K562 (cell line): Measurements from ENCODE around the gene SLCO2B1. TPM values are rescaled to one million over a fixed set of nuclear protein-coding genes. Genes with fewer than 3 reads are reported as not detected.
A peak's percentile ranks its signal among the peaks of the same experiment; 100 is the strongest.

Experiments used
- BDP1 ChIP-seq: IDR thresholded peaks from 3 replicates; pipeline ENCODE4 v1.6.1; 2011; ENCODE audit not compliant: insufficient read length, insufficient read depth
- CBX3 ChIP-seq, 2 experiments: IDR thresholded peaks; 1 replicate in 1 of 2; 2 replicates in 1 of 2; pipeline ENCODE4 v1.6.1; 2012; ENCODE audit warnings: inconsistent platforms in 2 of 2, low read length in 2 of 2, borderline replicate concordance in 1 of 2, control low read depth in 1 of 2
- CTBP1 ChIP-seq: fragments of 450-650 bp; IDR thresholded peaks from 2 replicates; pipeline ENCODE4 v1.6.1; 2016; ENCODE audit warnings: borderline replicate concordance
- DDX20 ChIP-seq: fragments of 450-650 bp; IDR thresholded peaks from 2 replicates; pipeline ENCODE4 v1.6.1; 2016; ENCODE audit warnings: missing genetic modification characterization, low read depth, mild to moderate bottlenecking, missing compliant biosample characterization, moderate library complexity
- ELF1 ChIP-seq: fragments of 200-800 bp; sonication (Bioruptor generic); IDR thresholded peaks from 2 replicates; pipeline ENCODE4 v1.6.1; 2016; ENCODE audit warnings: missing genetic modification characterization, missing compliant biosample characterization
- EZH2 ChIP-seq: IDR thresholded peaks from 2 replicates; pipeline ENCODE4 v1.6.1; 2012; ENCODE audit warnings: low read depth, mild to moderate bottlenecking, inconsistent platforms, low read length, borderline replicate concordance
- HDAC6 ChIP-seq: IDR thresholded peaks from 2 replicates; pipeline ENCODE4 v1.6.1; 2012; ENCODE audit warnings: low read depth, mild to moderate bottlenecking, control low read depth, inconsistent platforms, low read length, moderate library complexity
- HNRNPL ChIP-seq: fragments of 200-400 bp; formaldehyde crosslinking; IDR thresholded peaks from 2 replicates; pipeline ENCODE4 v1.6.1; 2017; ENCODE audit warnings: low read depth, mild to moderate bottlenecking, low read length
- MEF2D ChIP-seq: conservative IDR thresholded peaks from 2 replicates; pipeline ENCODE4 v1.6.1; 2016; ENCODE audit warnings: low read depth, missing genetic modification characterization, missing compliant biosample characterization
- NBN ChIP-seq: fragments of 450-650 bp; IDR thresholded peaks from 2 replicates; pipeline ENCODE4 v1.6.1; 2016; ENCODE audit warnings: low read depth, mild to moderate bottlenecking
- NCOA6 ChIP-seq: fragments of 450-650 bp; IDR thresholded peaks from 2 replicates; pipeline ENCODE4 v1.6.1; 2017; ENCODE audit warnings: mild to moderate bottlenecking
- NFE2L1 ChIP-seq: fragments of 450-650 bp; IDR thresholded peaks from 2 replicates; pipeline ENCODE4 v1.6.1; 2016; ENCODE audit warnings: missing genetic modification characterization, low read depth, mild to moderate bottlenecking, missing compliant biosample characterization, moderate library complexity, borderline replicate concordance
- NFXL1 ChIP-seq: fragments of 450-650 bp; formaldehyde crosslinking; IDR thresholded peaks from 2 replicates; pipeline ENCODE4 v1.4.0; 2021; ENCODE audit warnings: mild to moderate bottlenecking
- PML ChIP-seq: IDR thresholded peaks from 2 replicates; pipeline ENCODE4 v1.6.1; 2012; ENCODE audit warnings: low read length, inconsistent platforms
- POLR2AphosphoS5 ChIP-seq: IDR thresholded peaks from 2 replicates; pipeline ENCODE4 v1.6.1; 2011; ENCODE audit warnings: mild to moderate bottlenecking, low read depth, low read length, moderate library complexity; ENCODE audit not compliant: control insufficient read depth, insufficient read depth
- RBM34 ChIP-seq: fragments of 200-400 bp; formaldehyde crosslinking; IDR thresholded peaks from 2 replicates; pipeline ENCODE4 v1.6.1; 2018; ENCODE audit warnings: low read length, borderline replicate concordance; ENCODE audit not compliant: insufficient read depth
- RFX1 ChIP-seq: fragments of 450-650 bp; IDR thresholded peaks from 2 replicates; pipeline ENCODE4 v1.6.1; 2016; ENCODE audit warnings: mild to moderate bottlenecking, moderate library complexity
- SREBF1 ChIP-seq: fragments of 150-350 bp; IDR thresholded peaks from 2 replicates; pipeline ENCODE4 v1.6.1; 2014; ENCODE audit warnings: antibody characterized with exemption, low read depth, low read length, borderline replicate concordance
- ZBTB17 ChIP-seq: fragments of 450-650 bp; formaldehyde crosslinking; IDR thresholded peaks from 2 replicates; pipeline ENCODE4 v1.4.0; 2020; ENCODE audit warnings: mild to moderate bottlenecking
- ZEB2 ChIP-seq: fragments of 450-650 bp; IDR thresholded peaks from 2 replicates; pipeline ENCODE4 v1.6.1; 2016
- ZNF3 ChIP-seq: fragments of 250-450 bp; sonication (Bioruptor Pico); IDR thresholded peaks from 2 replicates; pipeline ENCODE4 v1.5.0; 2021; ENCODE audit warnings: mild to moderate bottlenecking, moderate library complexity
- ZNF436 ChIP-seq: fragments of 250-450, 450-650 bp; sonication (Bioruptor Pico); formaldehyde crosslinking; IDR thresholded peaks from 2 replicates; pipeline ENCODE4 v1.7.0; 2020; ENCODE audit warnings: mild to moderate bottlenecking
- ZNF764 ChIP-seq: fragments of 250-450 bp; sonication (Bioruptor Pico); IDR thresholded peaks from 2 replicates; pipeline ENCODE4 v1.4.0; 2020; ENCODE audit warnings: low read depth, mild to moderate bottlenecking, moderate library complexity
- ZNF780A ChIP-seq: fragments of 250-450 bp; sonication (Bioruptor Pico); IDR thresholded peaks from 2 replicates; pipeline ENCODE4 v1.5.0; 2021; ENCODE audit warnings: mild to moderate bottlenecking
- polyA plus RNA-seq, 8 experiments: library from polyadenylated mRNA; depleted of rRNA in 4 of 8; stranded (reverse) in 5 of 8; unstranded in 3 of 8; fragments of >200 nt; fragmentation: Nextera tagmentation in 2 of 8; fragmentation: Illumina TruSeq in 1 of 8; extraction: Ambion mirVana in 2 of 8; extraction: Trizol in 1 of 8; gene quantifications; 2 replicates each; pipeline versions ENCODE4 v1.2.1 to v1.2.3, GENCODE V29; 2011 to 2014; ENCODE audit warnings: inconsistent platforms in 1 of 8, missing spikeins in 1 of 8
- total RNA-seq, 7 experiments: library from RNA; depleted of rRNA in 6 of 7; stranded (reverse); fragments of >200 nt in 6 of 7; fragmentation: Illumina TruSeq in 2 of 7; extraction: Trizol in 2 of 7; gene quantifications; 2 replicates each; pipeline versions ENCODE4 v1.2.1 to v1.2.3, GENCODE V29; 2011 to 2021; ENCODE audit warnings: low replicate concordance in 1 of 7
- TF ChIP-seq, protein P1 (sequence below): fragments of 250-450 bp; sonication (Bioruptor Pico); IDR thresholded peaks from 2 replicates; pipeline ENCODE4 v1.8.0; 2021; ENCODE audit warnings: borderline replicate concordance, mild to moderate bottlenecking, moderate library complexity; ENCODE audit not compliant: poor library complexity, severe bottlenecking
- TF ChIP-seq, protein P2 (sequence below): fragments of 450-650 bp; formaldehyde crosslinking; conservative IDR thresholded peaks from 2 replicates; pipeline ENCODE4 v1.4.0; 2022; ENCODE audit warnings: mild to moderate bottlenecking, missing genetic modification characterization
- TF ChIP-seq, protein P3 (sequence below): fragments of 250-450 bp; sonication (Bioruptor Pico); IDR thresholded peaks from 2 replicates; pipeline ENCODE4 v1.8.0; 2021; ENCODE audit warnings: moderate library complexity, mild to moderate bottlenecking, inconsistent platforms
- TF ChIP-seq, protein P4 (sequence below): fragments of 250-450 bp; sonication (Bioruptor Pico); IDR thresholded peaks from 2 replicates; pipeline ENCODE4 v1.9.0; 2021; ENCODE audit warnings: mild to moderate bottlenecking

Gene SLCO2B1
- total and polyA plus RNA-seq, 9 of the 15 experiments (the other 6 are each of a cell fraction or from before 2014, with no cell fraction given): 0.70 to 14.7 (median 7.6) TPM

DNA sequence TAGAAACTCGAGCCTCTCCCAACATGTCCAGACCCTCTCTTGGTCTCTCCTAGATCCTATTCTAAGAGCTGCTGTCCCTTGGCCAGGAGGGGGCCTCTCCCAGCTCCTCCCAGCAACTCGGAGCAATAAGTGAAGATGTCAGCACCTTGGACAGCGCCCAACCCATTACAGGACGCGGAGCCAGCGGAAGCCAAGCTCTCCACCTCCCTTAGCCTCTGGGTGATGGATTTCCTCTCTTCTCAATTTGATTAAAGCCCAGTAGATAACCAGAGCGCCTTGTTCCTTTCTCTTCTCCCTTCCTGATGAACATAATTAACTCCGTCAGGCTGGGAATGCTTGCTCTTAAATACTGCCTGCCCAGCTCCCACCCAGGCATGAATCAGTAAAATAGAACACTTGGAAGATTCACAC, 63.5 kb downstream of the SLCO2B1 start (continued):
- TF ChIP-seq CBX3 (IDR thresholded peaks at IDR 0.05; ENCODE audit: borderline replicate concordance in 1 of 2, low read length in 2 of 2) (peak in 1 of 2 experiments; percentile 71; a peak in 1 of 3 replicates), NCOA6 (no peak), ZBTB17 (CRISPR knock-in tag) (0 out of 2 replicates have a peak, but pooled peaks have one; percentile 28), NFXL1 (no peak), RFX1 (no peak), ZEB2 (no peak), ZNF764 (CRISPR knock-in tag) (no peak), ELF1 (peak; percentile 28; the same call in 1 of the 2 replicates), ZNF3 (no peak), NBN (no peak), HDAC6 (no peak), CTBP1 (peak; percentile 53; the same call in 1 of the 2 replicates), NFE2L1 (tag) (no peak), ZNF780A (CRISPR knock-in tag) (no peak), SREBF1 (no peak), DDX20 (0 out of 2 replicates have a peak, but pooled peaks have one; percentile 32), EZH2 (no peak), RBM34 (no peak), POLR2AphosphoS5 (no peak), HNRNPL (no peak), BDP1 (no peak), MEF2D (tag) (no peak), ZNF436 (CRISPR knock-in tag) (no peak), PML (no peak)
- TF ChIP-seq, protein P1, sequence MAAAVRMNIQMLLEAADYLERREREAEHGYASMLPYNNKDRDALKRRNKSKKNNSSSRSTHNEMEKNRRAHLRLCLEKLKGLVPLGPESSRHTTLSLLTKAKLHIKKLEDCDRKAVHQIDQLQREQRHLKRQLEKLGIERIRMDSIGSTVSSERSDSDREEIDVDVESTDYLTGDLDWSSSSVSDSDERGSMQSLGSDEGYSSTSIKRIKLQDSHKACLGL (CRISPR knock-in tag): no peak
- TF ChIP-seq, protein P2, sequence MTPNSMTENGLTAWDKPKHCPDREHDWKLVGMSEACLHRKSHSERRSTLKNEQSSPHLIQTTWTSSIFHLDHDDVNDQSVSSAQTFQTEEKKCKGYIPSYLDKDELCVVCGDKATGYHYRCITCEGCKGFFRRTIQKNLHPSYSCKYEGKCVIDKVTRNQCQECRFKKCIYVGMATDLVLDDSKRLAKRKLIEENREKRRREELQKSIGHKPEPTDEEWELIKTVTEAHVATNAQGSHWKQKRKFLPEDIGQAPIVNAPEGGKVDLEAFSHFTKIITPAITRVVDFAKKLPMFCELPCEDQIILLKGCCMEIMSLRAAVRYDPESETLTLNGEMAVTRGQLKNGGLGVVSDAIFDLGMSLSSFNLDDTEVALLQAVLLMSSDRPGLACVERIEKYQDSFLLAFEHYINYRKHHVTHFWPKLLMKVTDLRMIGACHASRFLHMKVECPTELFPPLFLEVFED: no peak
- TF ChIP-seq, protein P3, sequence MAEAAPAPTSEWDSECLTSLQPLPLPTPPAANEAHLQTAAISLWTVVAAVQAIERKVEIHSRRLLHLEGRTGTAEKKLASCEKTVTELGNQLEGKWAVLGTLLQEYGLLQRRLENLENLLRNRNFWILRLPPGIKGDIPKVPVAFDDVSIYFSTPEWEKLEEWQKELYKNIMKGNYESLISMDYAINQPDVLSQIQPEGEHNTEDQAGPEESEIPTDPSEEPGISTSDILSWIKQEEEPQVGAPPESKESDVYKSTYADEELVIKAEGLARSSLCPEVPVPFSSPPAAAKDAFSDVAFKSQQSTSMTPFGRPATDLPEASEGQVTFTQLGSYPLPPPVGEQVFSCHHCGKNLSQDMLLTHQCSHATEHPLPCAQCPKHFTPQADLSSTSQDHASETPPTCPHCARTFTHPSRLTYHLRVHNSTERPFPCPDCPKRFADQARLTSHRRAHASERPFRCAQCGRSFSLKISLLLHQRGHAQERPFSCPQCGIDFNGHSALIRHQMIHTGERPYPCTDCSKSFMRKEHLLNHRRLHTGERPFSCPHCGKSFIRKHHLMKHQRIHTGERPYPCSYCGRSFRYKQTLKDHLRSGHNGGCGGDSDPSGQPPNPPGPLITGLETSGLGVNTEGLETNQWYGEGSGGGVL: no peak
- TF ChIP-seq, protein P4, sequence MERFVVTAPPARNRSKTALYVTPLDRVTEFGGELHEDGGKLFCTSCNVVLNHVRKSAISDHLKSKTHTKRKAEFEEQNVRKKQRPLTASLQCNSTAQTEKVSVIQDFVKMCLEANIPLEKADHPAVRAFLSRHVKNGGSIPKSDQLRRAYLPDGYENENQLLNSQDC (CRISPR knock-in tag): no peak
